Liver (tissue), 9 donors: ENCODE data around the gene DNAH3. TPM values are rescaled to one million over a fixed set of nuclear protein-coding genes. Genes with fewer than 3 reads are reported as not detected.

Experiments
- DNase-seq: peaks from one replicate; pipeline ENCODE4 v3.0.0-alpha.2; 2017; ENCODE audit warnings: low spot score
- H3K27ac ChIP-seq, 2 donors: one replicate each; pipeline ENCODE4 v1.7.0; 2013; ENCODE audit warnings: inconsistent platforms in 2 of 2, low read length in 2 of 2, control low read depth in 1 of 2, low read depth in 1 of 2, mild to moderate bottlenecking in 1 of 2
- H3K27me3 ChIP-seq, 4 donors: one replicate each; pipeline versions ENCODE4 v1.6.1 to v1.7.0; 2013; ENCODE audit warnings: low read length in 3 of 4, inconsistent platforms in 1 of 4, mild to moderate bottlenecking in 1 of 4, moderate library complexity in 1 of 4; ENCODE audit not compliant: control insufficient read depth in 4 of 4, insufficient read depth in 4 of 4
- H3K36me3 ChIP-seq, 4 donors: one replicate each; pipeline versions ENCODE4 v1.6.1 to v1.7.0; 2013; ENCODE audit warnings: low read length in 3 of 4, mild to moderate bottlenecking in 3 of 4, low read depth in 1 of 4, moderate library complexity in 1 of 4; ENCODE audit not compliant: control insufficient read depth in 4 of 4, insufficient read depth in 3 of 4
- H3K4me1 ChIP-seq, 4 donors: one replicate each; pipeline versions ENCODE4 v1.6.1 to v1.7.0; 2013; ENCODE audit warnings: low read length in 3 of 4, mild to moderate bottlenecking in 3 of 4, moderate library complexity in 1 of 4; ENCODE audit not compliant: control insufficient read depth in 4 of 4, insufficient read depth in 4 of 4
- H3K4me3 ChIP-seq, 3 donors: one replicate each; pipeline versions ENCODE4 v1.6.1 to v1.7.0; 2013; ENCODE audit warnings: low read length in 3 of 3, control low read depth in 1 of 3, low read depth in 1 of 3, mild to moderate bottlenecking in 1 of 3
- H3K9ac ChIP-seq, 2 donors: one replicate each; pipeline ENCODE4 v1.7.0; 2013; ENCODE audit warnings: low read length in 2 of 2, mild to moderate bottlenecking in 2 of 2, moderate library complexity in 2 of 2, control low read depth in 1 of 2, low read depth in 1 of 2
- H3K9me3 ChIP-seq, 4 donors: one replicate each; pipeline versions ENCODE4 v1.6.1 to v1.7.0; 2013; ENCODE audit warnings: low read length in 3 of 4; ENCODE audit not compliant: control insufficient read depth in 4 of 4
- EGR1 ChIP-seq, 2 donors: IDR thresholded peaks; 2 replicates each; pipeline ENCODE4 v1.6.1; 2016 to 2018; ENCODE audit warnings: antibody characterized with exemption in 2 of 2, low read depth in 2 of 2
- FOXA2 ChIP-seq: IDR thresholded peaks from 2 replicates; pipeline ENCODE4 v1.6.1; 2016; ENCODE audit warnings: antibody characterized with exemption
- GABPA ChIP-seq, 2 donors: IDR thresholded peaks in 1 of 2; conservative IDR thresholded peaks in 1 of 2; 2 replicates each; pipeline ENCODE4 v1.6.1; 2016; ENCODE audit warnings: antibody characterized with exemption in 2 of 2, mild to moderate bottlenecking in 1 of 2, moderate library complexity in 1 of 2
- HNF4A ChIP-seq, 2 donors: conservative IDR thresholded peaks; 2 replicates each; pipeline ENCODE4 v1.6.1; 2016; ENCODE audit warnings: antibody characterized with exemption in 2 of 2, mild to moderate bottlenecking in 2 of 2
- HNF4G ChIP-seq: IDR thresholded peaks from 2 replicates; pipeline ENCODE4 v1.6.1; 2016; ENCODE audit warnings: antibody characterized with exemption
- JUND ChIP-seq, 2 donors: IDR thresholded peaks; 2 replicates each; pipeline ENCODE4 v1.6.1; 2016; ENCODE audit warnings: antibody characterized with exemption in 2 of 2
- NR2F2 ChIP-seq: IDR thresholded peaks from 2 replicates; pipeline ENCODE4 v1.6.1; 2016; ENCODE audit warnings: antibody characterized with exemption
- RAD21 ChIP-seq, 2 donors: IDR thresholded peaks; 2 replicates each; pipeline ENCODE4 v1.6.1; 2016; ENCODE audit warnings: antibody characterized with exemption in 2 of 2, mild to moderate bottlenecking in 2 of 2
- RXRA ChIP-seq, 2 donors: IDR thresholded peaks; 2 replicates each; pipeline ENCODE4 v1.6.1; 2017 to 2018; ENCODE audit warnings: antibody characterized with exemption in 2 of 2, mild to moderate bottlenecking in 1 of 2
- SP1 ChIP-seq: IDR thresholded peaks from 2 replicates; pipeline ENCODE4 v1.6.1; 2018; ENCODE audit warnings: antibody characterized with exemption, mild to moderate bottlenecking
- TAF1 ChIP-seq: conservative IDR thresholded peaks from 2 replicates; pipeline ENCODE4 v1.6.1; 2016; ENCODE audit warnings: antibody characterized with exemption, mild to moderate bottlenecking
- YY1 ChIP-seq: IDR thresholded peaks from 2 replicates; pipeline ENCODE4 v1.6.1; 2016; ENCODE audit warnings: antibody characterized with exemption, mild to moderate bottlenecking
- WGBS: extraction: QIAGEN DNeasy Blood & Tissue Kit; methylation state at CpG from one replicate; pipeline ENCODE4 v1.1.7; 2013; 5-methylcytosine and 5-hydroxymethylcytosine counted together
- polyA plus RNA-seq, 2 donors: library from polyadenylated mRNA; stranded (reverse) in 1 of 2; unstranded in 1 of 2; fragments of 200-250 nt in 1 of 2; fragments of >200 nt in 1 of 2; fragmentation: Nextera tagmentation in 1 of 2; extraction: Ambion mirVana in 1 of 2; gene quantifications; one replicate each; pipeline versions ENCODE4 v1.2.1 to v1.2.3, GENCODE V29; 2013 to 2015
- total RNA-seq, 2 donors: library from RNA; depleted of rRNA; stranded (reverse); fragments of >200 nt; gene quantifications; one replicate each; pipeline ENCODE4 v1.2.3, GENCODE V29; 2014
- TF ChIP-seq, protein P1 (sequence below): IDR thresholded peaks from 2 replicates; pipeline ENCODE4 v1.6.1; 2016; ENCODE audit warnings: antibody characterized with exemption
- TF ChIP-seq, protein P2 (sequence below): fragments of 150-350 bp; IDR thresholded peaks from 2 replicates; pipeline ENCODE4 v1.5.1; 2017; ENCODE audit warnings: improper control_type of control experiment, low read depth, low read length; ENCODE audit not compliant: missing input control
- TF ChIP-seq, protein P3 (sequence below): IDR thresholded peaks from 2 replicates; pipeline ENCODE4 v1.6.1; 2016; ENCODE audit warnings: antibody characterized with exemption
- TF ChIP-seq, protein P4 (sequence below): IDR thresholded peaks from 2 replicates; pipeline ENCODE4 v1.6.1; 2016; ENCODE audit warnings: antibody characterized with exemption, mild to moderate bottlenecking
- TF ChIP-seq, protein P5 (sequence below): IDR thresholded peaks from 2 replicates; pipeline ENCODE4 v1.6.1; 2016; ENCODE audit warnings: antibody characterized with exemption
- donor health status: healthy.
- donor health status: healthy.
- donor health status: healthy.
- donor health status: healthy.
- donor health status: healthy.

DNAH3 gene
- total and polyA plus RNA-seq, 4 donors: not detected

DNA sequence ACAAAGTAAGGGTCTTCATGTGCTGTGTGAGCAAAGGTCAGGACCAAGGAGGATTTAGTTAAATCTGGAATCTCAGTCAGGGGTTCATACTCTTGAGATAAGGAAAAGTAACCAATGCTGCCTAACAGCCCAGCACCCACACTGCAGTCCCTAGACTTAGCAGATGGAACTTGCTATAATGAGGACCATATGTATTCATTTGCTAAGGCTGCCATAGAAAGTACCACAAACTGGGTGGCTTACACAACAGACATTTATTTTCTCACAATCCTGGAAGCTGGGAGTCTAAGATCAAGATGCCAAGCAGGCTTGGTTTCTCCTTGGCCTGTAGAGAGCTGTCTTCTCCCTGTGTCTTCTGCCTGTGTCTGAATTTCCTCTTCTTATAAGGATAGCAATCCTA is 40.0 kb upstream of the DNAH3 start:
- H3K4me1 ChIP-seq: peaks cover 0 to 2% (median 0%) of the 10 kb centered on the region in 4 donors
- DNase-seq: no peak
- H3K36me3 ChIP-seq: no peaks in the 10 kb centered on the region
- no peaks in the 10 kb centered on the region for H3K9me3 ChIP-seq
- H3K9ac ChIP-seq: no peak overlapping the region
- no peak overlapping the region for H3K4me3 ChIP-seq
- H3K27me3 ChIP-seq: no peaks in the 10 kb centered on the region
- no peak overlapping the region for H3K27ac ChIP-seq
- TF ChIP-seq RXRA (IDR thresholded peaks at IDR 0.05) (no peak), RAD21 (IDR thresholded peaks at IDR 0.05) (no peak), SP1 (no peak), FOXA2 (no peak), HNF4G (no peak), NR2F2 (no peak), GABPA (IDR thresholded peaks at IDR 0.05 in 1 of 2, conservative IDR thresholded peaks at IDR 0.05 in 1 of 2) (no peak), YY1 (no peak), TAF1 (no peak), HNF4A (conservative IDR thresholded peaks at IDR 0.05) (no peak), JUND (IDR thresholded peaks at IDR 0.05) (no peak), EGR1 (IDR thresholded peaks at IDR 0.05; ENCODE audit: low read depth in 2 of 2) (no peak)
- TF ChIP-seq, protein P1, sequence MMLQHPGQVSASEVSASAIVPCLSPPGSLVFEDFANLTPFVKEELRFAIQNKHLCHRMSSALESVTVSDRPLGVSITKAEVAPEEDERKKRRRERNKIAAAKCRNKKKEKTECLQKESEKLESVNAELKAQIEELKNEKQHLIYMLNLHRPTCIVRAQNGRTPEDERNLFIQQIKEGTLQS: no peak
- TF ChIP-seq, protein P2, sequence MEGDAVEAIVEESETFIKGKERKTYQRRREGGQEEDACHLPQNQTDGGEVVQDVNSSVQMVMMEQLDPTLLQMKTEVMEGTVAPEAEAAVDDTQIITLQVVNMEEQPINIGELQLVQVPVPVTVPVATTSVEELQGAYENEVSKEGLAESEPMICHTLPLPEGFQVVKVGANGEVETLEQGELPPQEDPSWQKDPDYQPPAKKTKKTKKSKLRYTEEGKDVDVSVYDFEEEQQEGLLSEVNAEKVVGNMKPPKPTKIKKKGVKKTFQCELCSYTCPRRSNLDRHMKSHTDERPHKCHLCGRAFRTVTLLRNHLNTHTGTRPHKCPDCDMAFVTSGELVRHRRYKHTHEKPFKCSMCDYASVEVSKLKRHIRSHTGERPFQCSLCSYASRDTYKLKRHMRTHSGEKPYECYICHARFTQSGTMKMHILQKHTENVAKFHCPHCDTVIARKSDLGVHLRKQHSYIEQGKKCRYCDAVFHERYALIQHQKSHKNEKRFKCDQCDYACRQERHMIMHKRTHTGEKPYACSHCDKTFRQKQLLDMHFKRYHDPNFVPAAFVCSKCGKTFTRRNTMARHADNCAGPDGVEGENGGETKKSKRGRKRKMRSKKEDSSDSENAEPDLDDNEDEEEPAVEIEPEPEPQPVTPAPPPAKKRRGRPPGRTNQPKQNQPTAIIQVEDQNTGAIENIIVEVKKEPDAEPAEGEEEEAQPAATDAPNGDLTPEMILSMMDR: no peak
- TF ChIP-seq, protein P3, sequence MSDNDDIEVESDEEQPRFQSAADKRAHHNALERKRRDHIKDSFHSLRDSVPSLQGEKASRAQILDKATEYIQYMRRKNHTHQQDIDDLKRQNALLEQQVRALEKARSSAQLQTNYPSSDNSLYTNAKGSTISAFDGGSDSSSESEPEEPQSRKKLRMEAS: no peak
- TF ChIP-seq, protein P4, sequence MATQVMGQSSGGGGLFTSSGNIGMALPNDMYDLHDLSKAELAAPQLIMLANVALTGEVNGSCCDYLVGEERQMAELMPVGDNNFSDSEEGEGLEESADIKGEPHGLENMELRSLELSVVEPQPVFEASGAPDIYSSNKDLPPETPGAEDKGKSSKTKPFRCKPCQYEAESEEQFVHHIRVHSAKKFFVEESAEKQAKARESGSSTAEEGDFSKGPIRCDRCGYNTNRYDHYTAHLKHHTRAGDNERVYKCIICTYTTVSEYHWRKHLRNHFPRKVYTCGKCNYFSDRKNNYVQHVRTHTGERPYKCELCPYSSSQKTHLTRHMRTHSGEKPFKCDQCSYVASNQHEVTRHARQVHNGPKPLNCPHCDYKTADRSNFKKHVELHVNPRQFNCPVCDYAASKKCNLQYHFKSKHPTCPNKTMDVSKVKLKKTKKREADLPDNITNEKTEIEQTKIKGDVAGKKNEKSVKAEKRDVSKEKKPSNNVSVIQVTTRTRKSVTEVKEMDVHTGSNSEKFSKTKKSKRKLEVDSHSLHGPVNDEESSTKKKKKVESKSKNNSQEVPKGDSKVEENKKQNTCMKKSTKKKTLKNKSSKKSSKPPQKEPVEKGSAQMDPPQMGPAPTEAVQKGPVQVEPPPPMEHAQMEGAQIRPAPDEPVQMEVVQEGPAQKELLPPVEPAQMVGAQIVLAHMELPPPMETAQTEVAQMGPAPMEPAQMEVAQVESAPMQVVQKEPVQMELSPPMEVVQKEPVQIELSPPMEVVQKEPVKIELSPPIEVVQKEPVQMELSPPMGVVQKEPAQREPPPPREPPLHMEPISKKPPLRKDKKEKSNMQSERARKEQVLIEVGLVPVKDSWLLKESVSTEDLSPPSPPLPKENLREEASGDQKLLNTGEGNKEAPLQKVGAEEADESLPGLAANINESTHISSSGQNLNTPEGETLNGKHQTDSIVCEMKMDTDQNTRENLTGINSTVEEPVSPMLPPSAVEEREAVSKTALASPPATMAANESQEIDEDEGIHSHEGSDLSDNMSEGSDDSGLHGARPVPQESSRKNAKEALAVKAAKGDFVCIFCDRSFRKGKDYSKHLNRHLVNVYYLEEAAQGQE: no peak

DNA sequence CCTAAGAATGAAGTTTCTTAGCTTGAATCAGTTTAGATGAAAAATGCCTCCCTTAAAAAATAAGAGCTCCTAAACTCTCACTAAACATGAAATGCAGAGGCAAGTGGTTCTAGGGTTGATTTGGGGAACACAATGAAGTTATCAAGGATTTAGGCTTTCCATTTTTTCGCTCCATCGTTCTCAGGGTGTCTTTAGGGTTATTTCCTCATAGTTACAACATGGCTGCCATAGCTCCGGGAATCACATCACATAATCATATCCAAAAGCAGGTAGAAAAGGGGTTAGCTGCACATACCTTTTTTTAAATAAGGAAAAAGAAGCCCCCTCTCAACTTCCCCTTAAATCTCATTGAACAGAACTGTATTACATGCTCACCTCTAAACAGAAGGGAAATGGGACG is 39.4 kb upstream of the DNAH3 start:
- H3K27ac ChIP-seq: no peak overlapping the region
- H3K4me3 ChIP-seq: no peak overlapping the region
- H3K4me1 ChIP-seq: peaks cover 0 to 2% (median 0%) of the 10 kb centered on the region in 4 donors
- no peaks in the 10 kb centered on the region for H3K36me3 ChIP-seq
- 95% methylated on average over 4 of the region's 4 CpGs for WGBS
- no peak for DNase-seq
- no peak overlapping the region for H3K9ac ChIP-seq
- no peaks in the 10 kb centered on the region for H3K9me3 ChIP-seq
- H3K27me3 ChIP-seq: no peaks in the 10 kb centered on the region
- TF ChIP-seq, protein P4: no peak
- TF ChIP-seq RXRA (IDR thresholded peaks at IDR 0.05) (no peak), HNF4G (no peak), JUND (IDR thresholded peaks at IDR 0.05) (no peak), SP1 (no peak), HNF4A (conservative IDR thresholded peaks at IDR 0.05) (no peak), RAD21 (IDR thresholded peaks at IDR 0.05) (no peak), TAF1 (no peak)
- TF ChIP-seq, protein P5, sequence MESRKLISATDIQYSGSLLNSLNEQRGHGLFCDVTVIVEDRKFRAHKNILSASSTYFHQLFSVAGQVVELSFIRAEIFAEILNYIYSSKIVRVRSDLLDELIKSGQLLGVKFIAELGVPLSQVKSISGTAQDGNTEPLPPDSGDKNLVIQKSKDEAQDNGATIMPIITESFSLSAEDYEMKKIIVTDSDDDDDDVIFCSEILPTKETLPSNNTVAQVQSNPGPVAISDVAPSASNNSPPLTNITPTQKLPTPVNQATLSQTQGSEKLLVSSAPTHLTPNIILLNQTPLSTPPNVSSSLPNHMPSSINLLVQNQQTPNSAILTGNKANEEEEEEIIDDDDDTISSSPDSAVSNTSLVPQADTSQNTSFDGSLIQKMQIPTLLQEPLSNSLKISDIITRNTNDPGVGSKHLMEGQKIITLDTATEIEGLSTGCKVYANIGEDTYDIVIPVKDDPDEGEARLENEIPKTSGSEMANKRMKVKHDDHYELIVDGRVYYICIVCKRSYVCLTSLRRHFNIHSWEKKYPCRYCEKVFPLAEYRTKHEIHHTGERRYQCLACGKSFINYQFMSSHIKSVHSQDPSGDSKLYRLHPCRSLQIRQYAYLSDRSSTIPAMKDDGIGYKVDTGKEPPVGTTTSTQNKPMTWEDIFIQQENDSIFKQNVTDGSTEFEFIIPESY: no peak
- TF ChIP-seq, protein P1: no peak
- TF ChIP-seq, protein P2: no peak
- TF ChIP-seq, protein P3: no peak
